MCF 10A (cell line): ENCODE measurements around the gene KEAP1. TPM values are rescaled to one million over a fixed set of nuclear protein-coding genes. Genes with fewer than 3 reads are reported as not detected.
"Not testable (repeated sequence)": the region's sequence is repeated elsewhere in the genome, so short reads cannot be mapped to it uniquely, and the experiment has no call there.

Experiments
- BruUV-seq: library from RNA; stranded (reverse); fragments of 400-500 nt; replicated peaks from 2 replicates; lab custom pipeline; 2021; lab: Mats Ljungman, UMichigan
- CTCF ChIA-PET: fragments of 300-600 bp; sonication (Branson Sonifier 250); formaldehyde crosslinking; extraction: SDS; loops from one replicate; lab custom pipeline; 2021; ENCODE audit warnings: antibody characterized with exemption, inconsistent platforms; lab: Yijun Ruan, JAX
- POLR2A ChIA-PET: fragments of 300-600, 350-650 bp; sonication (Branson Sonifier 250); formaldehyde crosslinking; extraction: SDS; loops from one replicate; lab custom pipeline; 2020; ENCODE audit warnings: antibody characterized with exemption, inconsistent platforms; lab: Yijun Ruan, JAX
- DNase-seq: peaks from one replicate; pipeline ENCODE4 v3.0.0-alpha.2; 2018; ENCODE audit not compliant: unreplicated experiment
- H3K27ac Mint-ChIP-seq: one replicate; pipeline ENCODE4 v1.8.0; 2022; ENCODE audit warnings: mild to moderate bottlenecking, low read depth, mixed read lengths; ENCODE audit not compliant: unreplicated experiment
- H3K27me3 Mint-ChIP-seq: one replicate; pipeline ENCODE4 v1.8.0; 2022; ENCODE audit warnings: mixed read lengths; ENCODE audit not compliant: insufficient read depth, unreplicated experiment
- H3K36me3 Mint-ChIP-seq: one replicate; pipeline ENCODE4 v1.8.0; 2022; ENCODE audit warnings: mild to moderate bottlenecking, moderate library complexity, mixed read lengths; ENCODE audit not compliant: insufficient read depth, unreplicated experiment
- H3K4me1 Mint-ChIP-seq: one replicate; pipeline ENCODE4 v1.8.0; 2022; ENCODE audit warnings: mixed read lengths; ENCODE audit not compliant: insufficient read depth, unreplicated experiment
- H3K4me3 Mint-ChIP-seq: one replicate; pipeline ENCODE4 v1.8.0; 2022; ENCODE audit warnings: mild to moderate bottlenecking, moderate library complexity, mixed read lengths; ENCODE audit not compliant: unreplicated experiment
- H3K9me3 Mint-ChIP-seq: one replicate; pipeline ENCODE4 v1.8.0; 2022; ENCODE audit warnings: mixed read lengths; ENCODE audit not compliant: unreplicated experiment
- CTCF ChIP-seq: fragments of 200-600 bp; IDR thresholded peaks from one replicate; pipeline ENCODE4 v1.8.0; 2022; ENCODE audit warnings: antibody characterized with exemption, mild to moderate bottlenecking; ENCODE audit not compliant: unreplicated experiment
- intact Hi-C: fragments of 100-400 bp; cut with micrococcal nuclease; formaldehyde crosslinking; loops from 2 replicates; pipeline ENCODE4 v1.14.1; 2022
- total RNA-seq: library from RNA; stranded (reverse); gene quantifications from 2 replicates; pipeline ENCODE4 v1.2.3, GENCODE V29; 2022

The KEAP1 gene
- total RNA-seq, 1 experiment from 2014 or later: 46.1 TPM

GRCh38 chr19:10468133-10468532 lies 35.0 kb downstream of the KEAP1 start:
- no peak for DNase-seq
- ChIA-PET POLR2A (no interaction called here), CTCF (no interaction called here)
- Mint-ChIP-seq H3K4me1 (no peaks in the 10 kb centered on the region), H3K4me3 (no peak overlapping the region), H3K9me3 (no peaks in the 10 kb centered on the region), H3K27ac (no peak overlapping the region), H3K36me3 (no peaks in the 10 kb centered on the region), H3K27me3 (no peaks in the 10 kb centered on the region)
- intact Hi-C loops: no loop called here
- no peak for TF ChIP-seq CTCF
- no TSS peak for BruUV-seq

DNA sequence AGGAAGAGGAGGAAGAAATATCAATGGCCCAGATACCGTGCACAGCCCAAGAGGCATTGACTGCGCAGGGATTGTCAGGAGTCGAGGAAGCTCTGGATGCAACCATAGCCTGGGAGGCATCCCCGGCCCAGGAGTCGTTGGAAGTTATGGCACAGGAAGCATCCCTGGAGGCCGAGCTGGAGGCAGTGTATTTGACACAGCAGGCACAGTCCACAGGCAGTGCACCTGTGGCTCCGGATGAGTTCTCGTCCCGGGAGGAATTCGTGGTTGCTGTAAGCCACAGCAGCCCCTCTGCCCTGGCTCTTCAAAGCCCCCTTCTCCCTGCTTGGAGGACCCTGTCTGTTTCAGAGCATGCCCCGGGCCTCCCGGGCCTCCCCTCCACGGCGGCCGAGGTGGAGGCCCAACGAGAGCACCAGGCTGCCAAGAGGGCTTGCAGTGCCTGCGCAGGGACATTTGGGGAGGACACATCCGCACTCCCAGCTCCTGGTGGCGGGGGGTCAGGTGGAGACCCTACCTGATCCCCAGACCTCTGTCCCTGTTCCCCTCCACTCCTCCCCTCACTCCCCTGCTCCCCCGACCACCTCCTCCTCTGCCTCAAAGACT lies 36.0 kb downstream of the KEAP1 start:
- no peaks in the 10 kb centered on the region for H3K27me3 Mint-ChIP-seq
- no peaks in the 10 kb centered on the region for H3K36me3 Mint-ChIP-seq
- no peak for TF ChIP-seq CTCF
- peaks cover 5% of the 10 kb centered on the region for H3K4me1 Mint-ChIP-seq
- no peak overlapping the region for H3K4me3 Mint-ChIP-seq
- no peak overlapping the region for H3K27ac Mint-ChIP-seq
- intact Hi-C loops: no loop called here
- ChIA-PET POLR2A (no interaction called here), CTCF (interaction anchor here (0.5 to 1.5 kb wide), 6 partner anchors 16 to 98 kb away, joined by 3 to 9 read pairs (median 3); no protein-coding TSS in a partner anchor)
- DNase-seq: no peak
- no TSS peak for BruUV-seq
- no peaks in the 10 kb centered on the region for H3K9me3 Mint-ChIP-seq

- intact Hi-C loops: no loop called here
- H3K36me3 Mint-ChIP-seq: no peaks in the 10 kb centered on the region
- no peak for TF ChIP-seq CTCF
- H3K9me3 Mint-ChIP-seq: no peaks in the 10 kb centered on the region
- no TSS peak for BruUV-seq
- H3K4me1 Mint-ChIP-seq: peaks cover 11% of the 10 kb centered on the region
- ChIA-PET CTCF (interaction anchor here (0.6 kb wide), 1 partner anchor 8 kb away, joined by 3 read pairs; no protein-coding TSS in a partner anchor), POLR2A (no interaction called here)
- H3K27me3 Mint-ChIP-seq: no peaks in the 10 kb centered on the region
- DNase-seq: no peak
- H3K27ac Mint-ChIP-seq: no peak overlapping the region
- no peak overlapping the region for H3K4me3 Mint-ChIP-seq
Measured at GRCh38 chr19:10464456-10464855, 38.7 kb downstream of the KEAP1 start.

- BruUV-seq: no TSS peak
- intact Hi-C loops: no loop called here
- Mint-ChIP-seq H3K36me3 (no peaks in the 10 kb centered on the region), H3K27me3 (no peaks in the 10 kb centered on the region), H3K4me1 (peaks cover 11% of the 10 kb centered on the region), H3K4me3 (peak overlapping the region; percentile 59), H3K9me3 (no peaks in the 10 kb centered on the region), H3K27ac (no peak overlapping the region)
- no peak for DNase-seq
- CTCF ChIA-PET: interaction anchor here (1.1 kb wide), 1 partner anchor 105 kb away, joined by 4 read pairs; no protein-coding TSS in a partner anchor
- POLR2A ChIA-PET: no interaction called here
- no peak for TF ChIP-seq CTCF
Measured at GRCh38 chr19:10462557-10462956, 40.6 kb downstream of the KEAP1 start.

DNA sequence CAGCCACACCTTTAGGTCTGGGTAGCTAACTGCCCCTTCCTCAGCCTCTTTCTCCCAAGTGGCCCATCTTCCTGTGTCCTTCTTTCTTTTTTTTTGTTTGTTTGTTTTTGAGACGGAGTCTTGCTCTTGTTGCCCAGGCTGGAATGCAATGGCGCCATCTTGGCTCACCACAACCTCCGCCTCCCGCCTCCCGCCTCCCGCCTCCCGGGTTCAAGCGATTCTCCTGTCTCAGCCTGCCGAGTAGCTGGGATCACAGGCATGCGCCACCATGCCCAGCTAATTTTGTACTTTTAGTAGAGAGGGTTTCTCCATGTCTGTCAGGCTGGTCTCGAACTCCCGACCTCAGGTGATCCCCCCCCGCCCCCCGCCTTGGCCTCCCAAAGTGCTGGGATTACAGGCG lies 41.1 kb downstream of the KEAP1 start:
- intact Hi-C loops, H3K27me3 Mint-ChIP-seq, H3K36me3 Mint-ChIP-seq, DNase-seq, H3K9me3 Mint-ChIP-seq, POLR2A ChIA-PET, H3K27ac Mint-ChIP-seq, BruUV-seq: not testable (repeated sequence)
- peaks cover 11% of the 10 kb centered on the region for H3K4me1 Mint-ChIP-seq
- CTCF ChIA-PET: interaction anchor here (1.1 kb wide), 1 partner anchor 105 kb away, joined by 4 read pairs; no protein-coding TSS in a partner anchor
- peak overlapping the region; percentile 59 for H3K4me3 Mint-ChIP-seq
